ENCODE results near the gene ARL4A.

GRCh38 chr7:12653110-12653509 lies 34.3 kb upstream of the ARL4A start:
- TF ChIP-seq CTCF (IDR thresholded peaks at IDR 0.05): no peak
- no peak for TF ChIP-seq ZFX (IDR thresholded peaks at IDR 0.05; ENCODE audit: borderline replicate concordance)

Data from 22Rv1 (cell line).